Measurements from ENCODE around the gene ERG28.

- TF ChIP-seq CTCF (IDR thresholded peaks at IDR 0.05; ENCODE audit: extremely low read depth in 1 of 2, insufficient read depth in 1 of 2, low read depth in 1 of 2, low read length in 2 of 2) (no peak), GATA2 (IDR thresholded peaks at IDR 0.05; ENCODE audit: insufficient read depth, insufficient read length, low read depth, low read length) (no peak), POLR2A (IDR thresholded peaks at IDR 0.05; ENCODE audit: low read depth, low read length) (no peak), POLR2AphosphoS5 (IDR thresholded peaks at IDR 0.05; ENCODE audit: insufficient read depth, low read depth, low read length) (no peak), EZH2 (IDR thresholded peaks at IDR 0.05; ENCODE audit: borderline replicate concordance, low read depth, low read length, severe bottlenecking) (no peak)
Measured at GRCh38 chr14:75660630-75661498, at the start of gene ERG28, which contains the start of gene TTLL5.
